Breast epithelium (tissue), 4 donors: ENCODE measurements around the gene NR2F1. TPM values are rescaled to one million over a fixed set of nuclear protein-coding genes. Genes with fewer than 3 reads are reported as not detected.

Source experiments
- DNase-seq, 2 donors: peaks; one replicate each; pipeline ENCODE4 v3.0.0-alpha.2; 2019; ENCODE audit warnings: low spot score in 2 of 2
- H3K27ac ChIP-seq, 2 donors: fragments of 200-600 bp; sonication (generic) in 1 of 2; one replicate each; pipeline ENCODE4 v1.5.1; 2016 to 2019; ENCODE audit warnings: mild to moderate bottlenecking in 1 of 2
- H3K27me3 ChIP-seq, 2 donors: fragments of 200-600 bp; sonication (generic) in 1 of 2; one replicate each; pipeline versions ENCODE4 v1.5.1 to v1.6.0; 2017 to 2019; ENCODE audit warnings: control low read depth in 1 of 2, mild to moderate bottlenecking in 1 of 2
- H3K36me3 ChIP-seq: fragments of 200-600 bp; one replicate; pipeline ENCODE4 v1.5.1; 2019
- H3K4me1 ChIP-seq, 2 donors: fragments of 200-600 bp; sonication (generic); one replicate each; pipeline ENCODE4 v1.5.1; 2016 to 2019; ENCODE audit warnings: control low read depth in 1 of 2
- H3K4me3 ChIP-seq, 3 donors: fragments of 200-600 bp; sonication (generic); 1 replicate in 2 of 3; 2 replicates in 1 of 3; pipeline ENCODE4 v1.5.1; 2016 to 2019; ENCODE audit warnings: mild to moderate bottlenecking in 3 of 3, moderate library complexity in 2 of 3
- H3K9me3 ChIP-seq, 2 donors: fragments of 200-600 bp; sonication (generic) in 1 of 2; one replicate each; pipeline ENCODE4 v1.5.1; 2016 to 2019; ENCODE audit warnings: control low read depth in 1 of 2
- CTCF ChIP-seq, 3 donors: fragments of 450-650 bp; IDR thresholded peaks; one replicate each; pipeline ENCODE4 v1.5.1; 2016 to 2017; ENCODE audit warnings: antibody characterized with exemption in 3 of 3, mild to moderate bottlenecking in 3 of 3, moderate library complexity in 3 of 3
- POLR2A ChIP-seq: fragments of 450-650 bp; IDR thresholded peaks from one replicate; pipeline ENCODE4 v1.6.1; 2016; ENCODE audit warnings: antibody characterized with exemption, mild to moderate bottlenecking, moderate library complexity
- POLR2AphosphoS5 ChIP-seq, 3 donors: sonication (generic); formaldehyde crosslinking; IDR thresholded peaks; one replicate each; pipeline ENCODE4 v1.6.1; 2017; ENCODE audit warnings: antibody characterized with exemption in 3 of 3
- intact Hi-C: fragments of 100-400 bp; cut with DNase I; formaldehyde crosslinking; loops from one replicate; pipeline ENCODE4 v1.15.1; 2023; ENCODE audit warnings: low total_unique reads
- total RNA-seq, 3 donors: library from RNA; depleted of rRNA; stranded (reverse); fragments of >200 nt; gene quantifications; one replicate each; pipeline ENCODE4 v1.1.0, GENCODE V29; 2016

Gene NR2F1
- total RNA-seq, 3 donors from 2014 or later = 4.6 to 63.6 (median 59.1) TPM

- H3K9me3 ChIP-seq = no peaks in the 10 kb centered on the region
- H3K27me3 ChIP-seq = no peaks in the 10 kb centered on the region
- no peak overlapping the region for H3K27ac ChIP-seq
- intact Hi-C loops = no loop called here
- H3K4me1 ChIP-seq = no peaks in the 10 kb centered on the region
- DNase-seq = no peak
- H3K36me3 ChIP-seq = no peaks in the 10 kb centered on the region
- TF ChIP-seq CTCF (IDR thresholded peaks at IDR 0.05) = no peak
- TF ChIP-seq POLR2A = no peak
- no peak for TF ChIP-seq POLR2AphosphoS5 (IDR thresholded peaks at IDR 0.05)
- no peak overlapping the region for H3K4me3 ChIP-seq
Observed at GRCh38 chr5:93632327-93632726, 49.3 kb downstream of the NR2F1 start.

- H3K36me3 ChIP-seq = no peaks in the 10 kb centered on the region
- DNase-seq = no peak
- no peaks in the 10 kb centered on the region for H3K27me3 ChIP-seq
- H3K9me3 ChIP-seq = no peaks in the 10 kb centered on the region
- intact Hi-C loops = no loop called here
- no peak overlapping the region for H3K27ac ChIP-seq
- no peaks in the 10 kb centered on the region for H3K4me1 ChIP-seq
- TF ChIP-seq CTCF (IDR thresholded peaks at IDR 0.05) (no peak), POLR2A (no peak), POLR2AphosphoS5 (IDR thresholded peaks at IDR 0.05) (no peak)
- no peak overlapping the region for H3K4me3 ChIP-seq
Observed at GRCh38 chr5:93635991-93636390, 53.0 kb downstream of the NR2F1 start.

GRCh38 chr5:93636837-93637236 is 53.8 kb downstream of the NR2F1 start:
- Histone ChIP-seq H3K27me3 (no peaks in the 10 kb centered on the region), H3K27ac (no peak overlapping the region), H3K36me3 (no peaks in the 10 kb centered on the region), H3K4me3 (no peak overlapping the region), H3K4me1 (no peaks in the 10 kb centered on the region), H3K9me3 (no peaks in the 10 kb centered on the region)
- no peak for DNase-seq
- intact Hi-C loops = no loop called here
- no peak for TF ChIP-seq POLR2AphosphoS5 (IDR thresholded peaks at IDR 0.05)
- no peak for TF ChIP-seq POLR2A
- no peak for TF ChIP-seq CTCF (IDR thresholded peaks at IDR 0.05)

- Histone ChIP-seq H3K36me3 (no peaks in the 10 kb centered on the region), H3K4me1 (no peaks in the 10 kb centered on the region), H3K27me3 (no peaks in the 10 kb centered on the region), H3K27ac (no peak overlapping the region), H3K9me3 (no peaks in the 10 kb centered on the region), H3K4me3 (no peak overlapping the region)
- TF ChIP-seq POLR2A = no peak
- no peak for TF ChIP-seq CTCF (IDR thresholded peaks at IDR 0.05)
- no peak for TF ChIP-seq POLR2AphosphoS5 (IDR thresholded peaks at IDR 0.05)
- no peak for DNase-seq
- intact Hi-C loops = no loop called here
Observed at GRCh38 chr5:93637697-93638096, 54.7 kb downstream of the NR2F1 start.

- TF ChIP-seq POLR2A = no peak
- TF ChIP-seq CTCF (IDR thresholded peaks at IDR 0.05) = no peak
- TF ChIP-seq POLR2AphosphoS5 (IDR thresholded peaks at IDR 0.05) = no peak
- intact Hi-C loops = no loop called here
- Histone ChIP-seq H3K9me3 (no peaks in the 10 kb centered on the region), H3K27me3 (no peaks in the 10 kb centered on the region), H3K27ac (no peak overlapping the region), H3K4me1 (no peaks in the 10 kb centered on the region), H3K4me3 (no peak overlapping the region), H3K36me3 (no peaks in the 10 kb centered on the region)
- no peak for DNase-seq
Observed at GRCh38 chr5:93642526-93642925, 59.5 kb downstream of the NR2F1 start.

Other genes with a start within 250 kb of the NR2F1 start
- 10 to 100 TPM in 2 of 3 donors, 1 to 10 TPM in 1; 7.0 to 17.4 (median 15.2) TPM for gene NR2F1-AS1, start 2.0 kb upstream of the NR2F1 start, total RNA-seq
- 10 to 100 TPM in 1 of 3 donors, 1 to 10 TPM in 2; 4.2 to 10.4 (median 6.2) TPM for gene POU5F2, start 158.4 kb downstream of the NR2F1 start, total RNA-seq